ENCODE data around the gene UBTD1.

The UBTD1 gene

DNA sequence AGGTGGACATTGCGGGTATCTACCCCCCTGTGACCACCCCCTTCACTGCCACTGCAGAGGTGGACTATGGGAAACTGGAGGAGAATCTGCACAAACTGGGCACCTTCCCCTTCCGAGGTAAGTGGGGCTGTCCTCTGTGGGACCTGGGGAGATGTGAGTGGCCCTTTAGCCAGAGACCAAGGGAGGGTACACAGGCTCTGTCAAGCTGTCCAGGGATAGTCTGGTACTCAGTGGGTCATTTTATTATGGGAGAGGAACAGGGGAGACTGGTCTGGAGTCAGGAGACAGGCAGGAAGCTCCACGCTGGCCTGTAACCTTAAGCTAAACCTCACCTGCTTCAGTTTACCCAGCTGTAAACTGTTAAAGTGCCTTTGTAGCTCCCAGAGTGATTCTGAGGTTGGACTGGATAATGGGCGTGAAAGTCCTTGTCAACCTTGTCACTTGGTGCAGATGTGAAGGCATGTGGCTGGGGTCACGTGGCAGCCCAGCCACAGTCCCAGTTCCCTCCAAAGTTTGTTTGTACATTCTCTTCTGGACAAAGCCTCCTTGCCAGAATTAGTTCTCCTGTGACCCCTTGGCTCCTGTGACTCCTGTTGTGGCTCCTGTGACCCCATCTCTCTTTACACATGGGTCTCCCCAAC, 86.2 kb downstream of the UBTD1 start:
- DNase-seq (ENCODE audit: low spot score): no peak

DNA sequence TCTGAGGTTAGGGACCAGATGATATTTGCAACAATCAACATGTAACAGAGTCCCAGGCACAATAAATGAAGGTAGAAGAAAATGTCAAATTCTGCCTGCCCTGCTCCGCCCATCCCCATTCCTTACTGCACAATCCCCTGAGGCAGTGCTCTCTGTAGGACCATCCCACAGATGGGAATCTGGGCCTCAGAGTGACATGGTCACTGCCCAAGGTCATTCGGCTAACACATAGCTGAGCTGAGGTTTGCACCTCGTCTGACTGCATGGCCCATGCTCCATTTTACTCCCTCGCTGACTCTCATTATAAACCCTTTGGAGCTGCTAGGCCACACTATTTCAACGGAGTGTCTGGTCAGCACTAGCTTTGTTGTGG, 86.7 kb downstream of the UBTD1 start:
- DNase-seq (ENCODE audit: low spot score): no peak

DNA sequence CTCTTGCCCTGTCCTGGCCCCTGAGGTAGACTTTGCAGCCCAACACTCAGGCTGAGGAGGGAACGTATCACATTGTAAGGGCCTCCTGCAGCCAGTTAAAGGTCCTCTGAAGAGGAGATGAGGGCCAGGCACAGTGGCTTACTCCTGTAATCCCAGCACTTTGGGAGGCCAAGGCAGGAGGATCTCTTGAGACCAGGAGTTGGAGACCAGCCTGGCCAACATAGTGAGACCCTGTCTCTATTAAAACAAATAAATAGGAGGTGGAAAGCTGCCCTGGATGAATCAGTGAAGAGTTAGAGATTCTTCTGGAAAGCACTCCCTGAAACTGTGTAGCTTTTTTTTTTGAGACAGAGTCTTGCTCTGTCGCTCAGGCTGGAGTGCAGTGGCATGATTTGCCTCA, 88.5 kb downstream of the UBTD1 start:
- DNase-seq (ENCODE audit: low spot score): no peak

DNA sequence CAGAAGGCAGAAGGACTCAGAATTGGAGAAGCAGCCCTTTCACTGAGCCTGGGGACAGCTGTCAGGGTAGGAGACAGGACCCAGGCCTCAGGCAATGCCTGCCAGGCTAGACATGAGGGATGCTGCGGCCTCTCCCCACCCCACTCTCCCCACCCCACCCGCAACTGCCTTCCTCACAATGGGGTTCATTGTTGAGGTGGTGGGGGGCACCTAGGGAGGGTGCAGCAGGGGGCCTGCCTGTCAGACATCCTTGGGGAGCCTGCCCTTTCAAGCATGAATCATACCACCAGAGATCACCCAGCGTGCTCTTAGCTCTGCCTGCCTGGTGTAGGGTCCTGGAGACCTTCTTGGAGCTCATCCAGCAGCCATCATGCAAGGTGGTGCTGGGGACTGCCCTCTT, 90.8 kb downstream of the UBTD1 start, which contains the start of gene C10orf62:
Gene C10orf62, plus strand, starts transcription at position 243 of the 400 bp plus-strand sequence. CDS start 177 bp downstream, outside the sequence.
- DNase-seq (ENCODE audit: low spot score): no peak

DNA sequence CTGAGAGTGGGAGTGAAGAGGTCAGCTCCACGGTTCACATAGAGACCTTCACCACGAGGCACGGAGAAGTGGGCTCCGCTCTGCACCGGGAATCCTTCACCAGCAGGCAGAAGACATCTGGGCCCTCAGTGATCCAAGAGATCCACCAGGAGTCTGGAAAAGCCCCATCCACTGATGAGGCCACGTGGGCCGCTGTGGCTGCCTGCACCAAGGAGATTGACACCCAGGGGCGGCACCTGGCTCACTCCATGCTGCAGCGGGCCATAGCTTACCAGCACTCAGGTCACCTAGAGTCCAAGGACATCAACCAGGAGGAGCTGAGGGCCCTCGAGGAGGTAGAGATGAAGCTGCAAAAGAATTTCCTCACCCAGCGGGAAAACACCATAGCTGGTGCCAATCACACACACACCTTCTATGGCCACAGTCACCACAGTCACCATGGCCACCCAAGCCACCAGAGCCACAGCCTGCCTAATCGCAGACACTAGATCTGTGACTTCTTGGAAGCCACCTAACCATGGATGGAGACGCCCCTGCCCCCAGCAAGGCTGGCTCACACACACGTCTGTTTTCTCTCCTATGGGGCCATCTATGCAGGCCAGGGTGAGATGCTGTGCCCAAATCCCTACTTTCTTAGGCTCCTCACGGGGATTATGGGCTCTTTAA, 91.5 kb downstream of the UBTD1 start:
- no peak for DNase-seq (ENCODE audit: low spot score)

DNA sequence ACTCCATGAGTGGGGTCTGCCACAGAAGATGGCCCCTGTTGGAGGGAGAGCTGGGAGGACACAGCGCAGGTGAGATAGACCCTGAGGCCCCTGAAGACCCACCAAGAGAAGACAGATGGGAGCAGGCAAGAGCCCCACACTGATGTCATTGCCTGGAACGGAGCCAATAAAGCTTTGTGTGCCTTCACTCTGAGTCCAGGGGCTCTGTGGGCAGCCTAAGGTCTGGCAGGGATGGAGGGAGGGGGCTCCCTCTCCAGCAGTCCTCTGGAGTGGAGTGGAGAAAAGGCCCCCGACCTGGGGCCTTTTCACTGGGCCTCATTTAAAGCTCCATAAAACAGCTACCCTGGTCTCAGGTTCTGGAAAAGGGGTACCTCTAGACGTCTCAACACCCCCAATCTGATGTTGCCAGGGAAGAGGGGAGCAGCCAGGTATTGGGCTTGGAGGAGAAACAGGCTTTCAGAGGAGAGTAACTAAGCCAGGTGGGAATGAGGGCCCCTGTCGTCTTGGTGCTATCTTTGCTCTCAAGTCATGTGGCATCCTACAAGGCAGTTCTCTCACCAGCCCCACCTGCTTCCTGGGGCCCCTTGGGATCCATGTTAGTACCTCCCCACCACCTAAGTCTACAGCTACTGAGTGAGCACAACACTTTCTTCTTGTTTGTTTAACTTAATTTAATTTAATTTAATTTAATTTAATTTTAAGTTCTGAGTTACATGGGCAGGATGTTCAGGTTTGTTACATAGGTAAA, 92.2 kb downstream of the UBTD1 start:
- DNase-seq (ENCODE audit: low spot score): no peak

DNA sequence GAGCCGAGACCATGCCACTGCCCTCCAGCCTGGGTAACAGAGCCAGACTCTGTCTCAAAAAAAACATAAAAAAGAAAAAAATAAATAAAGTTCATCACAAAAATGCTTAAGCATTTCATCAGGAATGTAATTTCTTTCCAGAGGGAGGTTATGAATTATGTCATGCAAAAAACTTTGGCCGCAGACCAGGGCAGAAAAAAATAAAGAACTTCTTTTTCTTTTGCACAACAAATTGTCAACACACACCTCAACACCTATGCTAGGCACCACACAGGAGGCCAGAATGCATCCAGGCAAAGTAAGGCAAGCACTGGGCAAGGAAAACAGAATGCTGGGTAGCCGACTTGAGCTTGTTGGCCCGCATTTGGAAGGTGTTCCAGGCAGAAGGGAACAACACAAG, 94.7 kb downstream of the UBTD1 start:
- DNase-seq (ENCODE audit: low spot score): no peak

DNA sequence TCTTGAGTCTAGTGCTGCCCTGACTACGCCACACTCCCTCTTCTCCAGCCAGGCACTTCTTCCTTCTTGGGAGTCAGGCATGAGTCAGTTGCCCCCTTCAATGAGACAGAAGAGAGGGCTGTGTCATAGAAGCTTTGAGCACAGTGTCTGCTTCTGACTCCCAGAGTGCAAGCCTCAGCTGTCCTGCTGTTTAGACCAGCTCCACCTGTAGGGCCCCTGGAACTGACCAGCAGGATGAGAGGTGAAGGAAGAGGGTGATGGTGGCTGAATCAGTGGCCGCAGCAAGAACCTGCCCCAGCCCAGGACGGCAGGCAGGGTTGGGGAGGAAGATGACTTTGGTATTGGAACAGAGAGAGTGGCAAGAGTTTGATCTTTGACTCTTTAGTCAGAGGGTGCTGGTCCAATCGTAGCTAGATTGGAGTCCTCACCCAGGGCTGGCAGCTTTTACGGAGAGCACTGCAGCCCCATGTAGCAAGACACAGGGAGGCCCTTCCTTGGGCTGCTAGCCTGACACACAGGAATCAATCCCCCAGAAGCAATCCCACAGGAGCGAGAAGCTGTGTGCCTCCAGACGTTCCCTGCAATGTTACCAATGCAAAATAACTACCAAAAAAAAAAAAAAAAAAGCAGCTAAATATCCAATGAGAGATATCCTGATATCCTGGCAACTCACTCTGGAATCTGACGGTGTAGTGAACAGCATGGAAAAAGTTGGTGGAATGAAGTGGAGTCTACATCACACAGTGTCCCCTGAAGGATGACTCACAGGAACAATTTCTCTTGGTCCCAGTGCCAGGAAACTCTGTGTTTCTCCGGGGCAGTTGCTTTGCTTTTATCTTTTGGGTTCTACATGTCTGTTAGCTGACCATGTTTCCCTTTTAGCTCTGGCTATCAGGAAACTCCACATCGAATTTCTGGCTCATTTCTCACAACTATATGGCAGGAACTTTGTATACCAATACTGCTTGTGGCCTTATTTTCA, 97.7 kb downstream of the UBTD1 start:
- peak; percentile 17 for DNase-seq (ENCODE audit: low spot score)

DNA sequence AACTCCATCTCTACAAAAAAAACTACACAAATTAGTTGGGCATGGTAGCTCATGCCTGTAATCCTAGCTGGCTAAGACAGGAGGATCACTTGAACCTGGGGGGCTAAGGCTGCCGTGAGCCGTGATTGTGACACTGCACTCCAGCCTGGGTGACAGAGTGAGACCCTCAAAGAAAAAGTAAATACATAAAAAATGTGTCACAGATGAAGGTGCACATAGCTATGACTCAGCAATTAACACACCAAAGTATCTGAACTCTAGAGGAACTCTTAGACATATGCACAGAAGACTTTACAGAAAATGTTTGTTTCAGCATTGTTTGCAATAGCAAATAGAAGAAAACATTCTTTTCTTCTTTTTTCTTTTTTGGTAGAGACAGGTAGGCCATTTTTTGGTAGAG, 99.1 kb downstream of the UBTD1 start:
- no peak for DNase-seq (ENCODE audit: low spot score)

DNA sequence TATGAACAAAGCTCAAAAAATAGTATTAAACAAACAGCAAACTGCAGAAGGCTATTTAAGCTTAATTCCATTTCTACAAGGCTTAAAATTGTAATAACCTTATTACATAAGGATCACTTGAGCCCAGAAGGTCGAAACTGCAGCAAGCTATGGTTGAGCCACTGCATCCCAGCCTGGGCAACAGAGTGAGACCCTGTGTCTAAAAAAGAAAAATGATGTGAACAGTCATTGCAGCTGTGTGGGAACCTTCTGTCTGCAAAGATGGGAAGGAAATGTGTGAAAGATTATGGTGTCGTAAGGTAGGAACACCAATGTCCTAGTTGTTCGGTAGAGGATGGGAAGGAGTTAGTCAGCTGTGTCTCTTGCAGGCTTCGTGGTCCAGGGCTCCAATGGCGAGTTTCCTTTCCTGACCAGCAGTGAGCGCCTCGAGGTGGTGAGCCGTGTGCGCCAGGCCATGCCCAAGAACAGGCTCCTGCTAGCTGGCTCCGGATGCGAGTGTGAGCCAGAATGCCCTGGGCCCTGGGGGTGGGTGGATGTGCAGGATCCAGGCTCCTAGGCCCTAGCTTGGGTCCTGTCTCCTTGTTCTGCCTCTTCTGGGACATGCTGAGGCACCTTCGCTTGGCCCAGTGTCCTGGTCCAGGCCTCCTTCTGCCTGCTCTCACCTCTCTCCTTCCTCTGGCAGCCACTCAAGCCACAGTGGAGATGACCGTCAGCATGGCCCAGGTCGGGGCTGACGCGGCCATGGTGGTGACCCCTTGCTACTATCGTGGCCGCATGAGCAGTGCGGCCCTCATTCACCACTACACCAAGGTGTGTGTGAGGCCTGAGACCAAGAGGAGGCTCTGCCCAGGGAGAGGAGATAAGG, 99.9 kb downstream of the UBTD1 start:
- DNase-seq (ENCODE audit: low spot score): no peak

DNA sequence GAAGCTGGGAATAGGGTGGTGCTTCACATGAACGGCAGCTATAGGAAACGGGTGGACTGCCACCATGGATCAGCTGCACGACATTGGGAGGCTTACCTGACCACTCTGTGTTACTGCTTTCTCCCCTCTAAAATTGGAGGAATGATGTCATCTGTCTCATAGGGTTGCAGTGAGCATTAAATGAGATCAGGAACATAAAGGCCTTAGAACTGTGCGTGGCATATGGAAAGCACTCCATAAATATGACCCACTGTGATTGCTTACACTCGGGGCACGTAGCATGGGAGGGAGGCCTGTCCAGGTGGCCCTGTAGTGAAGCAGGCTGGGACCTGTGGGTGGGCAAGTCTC, 100.5 kb downstream of the UBTD1 start:
- DNase-seq (ENCODE audit: low spot score): no peak

DNA sequence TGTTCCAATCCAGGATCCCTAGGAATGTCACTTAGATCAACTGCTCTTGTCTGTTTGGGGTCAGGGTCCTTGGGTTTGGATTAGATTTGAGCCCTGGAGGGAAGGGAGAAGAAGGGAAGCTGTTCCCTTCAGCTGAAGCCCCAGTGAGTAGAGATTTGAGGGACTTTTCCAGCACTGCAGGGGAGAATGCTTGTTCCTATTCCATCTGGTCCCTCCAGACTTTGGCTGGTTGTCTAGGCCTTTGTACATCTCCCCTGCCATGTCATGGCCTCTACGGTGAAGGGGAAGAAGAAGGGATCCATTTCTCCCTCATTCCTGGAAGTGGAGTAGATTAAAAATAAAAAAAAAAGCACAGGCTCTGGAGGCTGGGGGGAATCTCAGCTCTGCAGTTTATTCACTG, 101.9 kb downstream of the UBTD1 start:
- DNase-seq (ENCODE audit: low spot score): no peak

DNA sequence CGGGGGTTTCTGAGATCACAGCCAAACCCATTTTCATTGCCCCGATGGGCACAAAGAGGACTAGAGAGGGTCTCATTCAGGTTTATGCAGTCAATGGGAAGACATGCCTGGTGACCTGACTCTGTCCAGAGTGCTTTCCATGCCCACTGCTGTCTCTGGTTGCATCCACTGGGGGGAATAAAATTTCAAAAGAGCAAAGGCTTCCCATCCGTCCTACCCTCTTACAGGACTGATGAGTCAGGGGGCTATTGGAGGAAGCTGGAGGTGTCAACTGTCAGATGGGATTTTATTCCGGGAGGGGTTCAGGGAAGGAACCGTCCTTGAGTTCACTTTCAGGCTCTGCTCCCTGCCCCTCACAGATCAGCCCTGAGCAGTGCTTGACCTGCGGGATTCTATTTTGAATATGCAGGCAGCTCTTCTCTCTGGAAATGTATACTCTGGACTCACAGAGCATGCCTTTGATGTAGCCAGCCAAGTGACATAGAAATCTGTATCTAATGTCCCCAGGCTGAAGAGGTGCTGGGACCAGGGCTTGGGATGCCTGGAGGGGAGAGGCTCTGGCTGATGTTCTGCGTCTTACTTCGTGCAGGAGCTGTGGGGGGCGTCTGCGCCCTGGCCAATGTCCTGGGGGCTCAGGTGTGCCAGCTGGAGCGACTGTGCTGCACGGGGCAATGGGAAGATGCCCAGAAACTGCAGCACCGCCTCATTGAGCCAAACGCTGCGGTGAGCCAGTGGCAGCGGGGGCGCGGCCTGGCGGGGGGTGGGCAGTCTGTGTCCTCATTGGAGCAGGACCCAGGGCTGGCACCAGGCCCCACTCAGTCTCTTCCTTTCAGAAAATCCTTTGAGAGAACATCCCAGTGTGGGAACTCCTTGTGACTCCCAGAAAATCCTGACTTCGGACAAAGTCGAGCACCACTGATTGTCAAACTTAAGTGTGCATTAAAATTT, 102.8 kb downstream of the UBTD1 start:
- no peak for DNase-seq (ENCODE audit: low spot score)

DNA sequence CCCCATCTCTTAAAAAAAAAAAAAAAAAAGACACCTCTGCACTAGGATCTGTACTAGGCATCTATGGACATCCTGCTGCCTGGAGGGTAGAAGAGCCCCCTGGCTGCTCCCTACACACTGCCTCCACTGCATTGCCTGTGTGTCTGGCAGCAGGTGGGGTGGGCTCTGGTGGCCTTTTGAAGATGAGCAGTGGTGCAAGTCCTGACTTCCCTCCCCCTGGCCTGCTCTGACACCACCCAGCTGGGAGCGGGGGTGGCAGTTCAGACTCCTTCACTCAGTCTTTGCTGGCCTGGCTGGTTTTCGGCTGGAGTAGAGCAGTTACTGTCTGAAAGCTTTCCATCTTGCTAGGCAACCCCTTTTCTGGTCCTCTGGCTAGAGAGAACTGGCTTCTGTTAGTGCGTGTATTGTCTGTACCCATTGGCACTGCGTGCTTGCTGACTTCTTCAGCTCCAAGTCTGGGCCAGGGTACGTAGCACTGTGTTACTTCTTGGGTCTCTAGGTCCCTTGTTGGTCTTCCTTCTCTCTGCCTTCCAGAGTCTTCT, 108.4 kb downstream of the UBTD1 start:
- no peak for DNase-seq (ENCODE audit: low spot score)

DNA sequence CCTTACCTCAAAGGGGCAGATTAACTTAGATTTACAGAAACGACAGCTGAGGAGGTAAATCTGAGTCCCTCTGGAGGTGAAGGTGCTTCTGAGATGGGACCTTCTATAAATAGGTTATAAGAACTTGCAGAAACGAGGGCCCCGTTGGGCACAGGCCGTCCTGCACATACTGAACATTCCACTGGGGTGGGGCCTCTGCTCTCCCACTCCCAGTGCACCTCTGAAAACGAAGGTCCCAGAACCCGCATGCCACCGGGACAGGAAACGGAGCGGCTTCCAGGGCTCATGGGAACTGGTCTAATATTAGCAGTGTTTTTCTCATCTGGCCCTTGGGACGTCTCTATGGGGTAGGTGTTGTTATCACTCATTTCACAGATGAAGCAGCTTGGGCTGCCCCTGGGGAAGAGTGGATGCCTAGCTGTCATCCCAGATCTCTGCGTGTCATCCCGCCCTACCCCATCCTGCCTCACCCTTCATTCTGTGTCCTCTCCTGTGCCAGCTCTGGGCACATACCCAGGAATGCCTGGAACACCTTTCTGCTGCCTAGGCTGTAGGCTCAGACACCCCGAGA, 110.4 kb downstream of the UBTD1 start:
- DNase-seq (ENCODE audit: low spot score): no peak

DNA sequence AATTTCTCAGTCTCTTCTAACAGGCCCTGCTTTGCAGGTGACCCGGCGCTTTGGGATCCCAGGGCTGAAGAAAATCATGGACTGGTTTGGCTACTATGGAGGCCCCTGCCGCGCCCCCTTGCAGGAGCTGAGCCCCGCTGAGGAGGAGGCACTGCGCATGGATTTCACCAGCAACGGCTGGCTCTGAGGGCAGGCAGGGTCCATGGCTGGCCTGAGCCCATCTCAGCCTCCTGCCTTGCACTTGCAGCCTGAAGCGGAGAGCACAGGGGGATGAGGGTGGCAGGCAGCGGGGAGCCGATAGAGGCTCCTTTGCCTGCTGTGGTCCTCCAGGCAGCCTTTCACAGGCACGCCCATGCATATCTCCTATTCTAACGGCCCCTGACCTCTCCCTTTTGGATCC, 112.7 kb downstream of the UBTD1 start:
- DNase-seq (ENCODE audit: low spot score): no peak

DNA sequence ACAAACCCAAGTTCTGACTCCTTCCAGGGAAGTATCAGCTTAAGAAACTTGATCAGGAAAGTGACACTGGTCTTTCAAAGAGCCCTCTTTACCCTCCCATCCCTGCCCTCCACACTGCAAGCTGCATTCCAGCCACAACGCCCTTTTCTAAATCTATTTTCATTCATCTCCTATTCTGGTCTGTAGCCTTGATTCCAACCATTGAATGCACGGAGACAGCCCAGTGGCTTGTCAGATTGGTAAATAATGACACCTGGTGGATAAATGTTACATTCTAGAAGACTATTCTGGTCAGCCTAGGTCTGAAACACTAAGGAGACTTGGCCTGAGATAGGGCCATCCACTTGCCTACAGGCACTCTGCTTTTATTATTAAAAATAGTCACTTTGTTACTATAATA, 113.7 kb downstream of the UBTD1 start:
- no peak for DNase-seq (ENCODE audit: low spot score)

DNA sequence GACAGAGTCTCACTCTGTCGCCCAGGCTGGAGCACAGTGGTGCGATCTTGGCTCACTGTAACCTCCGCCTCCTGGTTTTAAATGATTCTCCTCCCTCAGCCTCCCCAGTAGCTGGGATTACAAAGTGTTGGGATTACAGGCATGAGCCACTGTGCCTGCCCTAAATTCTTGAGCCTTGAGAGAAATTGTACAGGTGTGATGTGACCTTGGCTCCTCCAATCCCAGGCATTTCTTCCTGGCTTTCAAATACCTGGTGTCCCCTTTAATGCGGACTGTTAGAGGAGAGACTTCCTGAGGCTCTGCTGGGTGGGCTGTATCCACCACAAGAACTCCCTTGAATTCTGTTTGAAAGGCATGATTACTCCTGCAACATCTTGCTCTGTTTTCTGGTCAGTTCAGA, 119.6 kb downstream of the UBTD1 start:
- DNase-seq (ENCODE audit: low spot score): no peak

DNA sequence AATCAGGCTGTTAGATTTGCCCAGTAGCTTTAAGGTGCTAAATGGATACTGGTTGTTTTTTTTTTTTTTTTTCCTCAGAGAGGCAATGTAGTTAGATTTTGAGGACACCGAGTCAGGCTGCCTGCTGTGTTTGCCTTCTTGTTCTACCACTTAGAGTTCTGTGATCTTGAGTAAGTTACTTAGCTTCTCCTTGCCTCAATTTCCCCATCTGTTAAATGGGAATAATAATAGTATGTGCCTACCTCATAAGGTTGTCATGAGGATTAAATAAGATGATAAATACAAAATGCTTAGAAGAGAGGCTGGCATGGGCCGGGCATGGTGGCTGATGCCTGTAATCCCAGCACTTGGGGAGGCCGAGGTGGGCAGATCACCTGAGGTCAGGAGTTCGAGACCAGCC, 120.0 kb downstream of the UBTD1 start:
- DNase-seq (ENCODE audit: low spot score): no peak
